ENCODE data around the gene PSMD1.

DNA sequence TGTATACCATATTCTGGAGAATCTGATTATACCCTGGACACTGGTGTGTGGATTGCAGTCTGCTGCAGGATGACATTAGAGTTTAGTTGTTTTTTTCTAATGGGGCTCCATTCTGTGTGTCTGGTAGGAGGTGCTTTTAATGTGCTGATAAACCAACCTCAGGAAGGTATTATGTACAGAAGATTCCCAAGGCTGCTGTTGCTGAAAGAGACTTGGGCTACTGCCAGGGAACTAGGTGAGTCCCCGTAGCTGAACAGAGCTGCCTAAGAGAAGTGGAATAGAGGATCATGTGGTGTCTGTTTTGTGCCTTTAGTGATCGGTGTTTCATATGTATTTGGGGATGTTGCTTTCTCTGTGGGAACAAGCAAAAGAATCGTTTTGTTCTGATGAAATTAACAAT lies 44.2 kb upstream of the PSMD1 start:
- TF ChIP-seq POLR2AphosphoS5 (IDR thresholded peaks at IDR 0.05) = no peak
- TF ChIP-seq, protein P1, sequence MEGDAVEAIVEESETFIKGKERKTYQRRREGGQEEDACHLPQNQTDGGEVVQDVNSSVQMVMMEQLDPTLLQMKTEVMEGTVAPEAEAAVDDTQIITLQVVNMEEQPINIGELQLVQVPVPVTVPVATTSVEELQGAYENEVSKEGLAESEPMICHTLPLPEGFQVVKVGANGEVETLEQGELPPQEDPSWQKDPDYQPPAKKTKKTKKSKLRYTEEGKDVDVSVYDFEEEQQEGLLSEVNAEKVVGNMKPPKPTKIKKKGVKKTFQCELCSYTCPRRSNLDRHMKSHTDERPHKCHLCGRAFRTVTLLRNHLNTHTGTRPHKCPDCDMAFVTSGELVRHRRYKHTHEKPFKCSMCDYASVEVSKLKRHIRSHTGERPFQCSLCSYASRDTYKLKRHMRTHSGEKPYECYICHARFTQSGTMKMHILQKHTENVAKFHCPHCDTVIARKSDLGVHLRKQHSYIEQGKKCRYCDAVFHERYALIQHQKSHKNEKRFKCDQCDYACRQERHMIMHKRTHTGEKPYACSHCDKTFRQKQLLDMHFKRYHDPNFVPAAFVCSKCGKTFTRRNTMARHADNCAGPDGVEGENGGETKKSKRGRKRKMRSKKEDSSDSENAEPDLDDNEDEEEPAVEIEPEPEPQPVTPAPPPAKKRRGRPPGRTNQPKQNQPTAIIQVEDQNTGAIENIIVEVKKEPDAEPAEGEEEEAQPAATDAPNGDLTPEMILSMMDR (IDR thresholded peaks at IDR 0.05) = no peak

Data from prostate gland (tissue), 2 donors.